Caco-2 (cell line): ENCODE data around the gene NFKB2. TPM values are rescaled to one million over a fixed set of nuclear protein-coding genes. Genes with fewer than 3 reads are reported as not detected.

Experiments used
- BruUV-seq: library from RNA; stranded (reverse); fragments of 400-500 nt; replicated peaks from 2 replicates; lab custom pipeline; 2021; lab: Mats Ljungman, UMichigan
- CTCF ChIA-PET: fragments of 300-600 bp; sonication (Branson Sonifier 250); formaldehyde crosslinking; loops from one replicate; lab custom pipeline; 2022; ENCODE audit warnings: antibody characterized with exemption; lab: Charles Lee
- POLR2A ChIA-PET: fragments of 300-600 bp; sonication (Branson Sonifier 250); formaldehyde crosslinking; loops from one replicate; lab custom pipeline; 2022; ENCODE audit warnings: antibody characterized with exemption; lab: Charles Lee
- DNase-seq, 2 experiments: peaks; one replicate each; pipeline versions ENCODE4 v3.0.0 to v3.0.0-alpha.2; 2020 to 2022
- H3K27me3 ChIP-seq: replicated peaks from 2 replicates; pipeline ENCODE4 v1.6.0; 2011; ENCODE audit warnings: low read length; ENCODE audit not compliant: control insufficient read depth, insufficient read depth
- H3K36me3 ChIP-seq: 2 replicates; pipeline ENCODE4 v1.5.1; 2011; ENCODE audit warnings: low read length; ENCODE audit not compliant: control insufficient read depth, insufficient read depth
- H3K4me1 ChIP-seq: fragments of 250-450 bp; sonication (Bioruptor Pico); 2 replicates; pipeline ENCODE4 v1.5.1; 2020; ENCODE audit warnings: mild to moderate bottlenecking
- H3K4me3 ChIP-seq: 2 replicates; pipeline ENCODE4 v1.5.1; 2011; ENCODE audit warnings: low read depth, mild to moderate bottlenecking, control low read depth, low read length
- H3K9me3 ChIP-seq: fragments of 250-450 bp; sonication (Bioruptor Pico); 2 replicates; pipeline ENCODE4 v1.5.1; 2020; ENCODE audit warnings: mild to moderate bottlenecking, moderate library complexity
- H3K27ac Mint-ChIP-seq: one replicate; pipeline ENCODE4 v1.8.0; 2022; ENCODE audit warnings: mixed read lengths; ENCODE audit not compliant: unreplicated experiment
- H3K27me3 Mint-ChIP-seq: one replicate; pipeline ENCODE4 v1.8.0; 2022; ENCODE audit warnings: mixed read lengths; ENCODE audit not compliant: insufficient read depth, unreplicated experiment
- H3K36me3 Mint-ChIP-seq: one replicate; pipeline ENCODE4 v1.8.0; 2022; ENCODE audit warnings: mild to moderate bottlenecking, mixed read lengths; ENCODE audit not compliant: insufficient read depth, unreplicated experiment
- H3K4me1 Mint-ChIP-seq: one replicate; pipeline ENCODE4 v1.8.0; 2022; ENCODE audit warnings: low read depth, mixed read lengths; ENCODE audit not compliant: unreplicated experiment
- H3K4me3 Mint-ChIP-seq: one replicate; pipeline ENCODE4 v1.8.0; 2022; ENCODE audit warnings: mild to moderate bottlenecking, moderate library complexity, mixed read lengths; ENCODE audit not compliant: unreplicated experiment
- H3K9me3 Mint-ChIP-seq: one replicate; pipeline ENCODE4 v1.8.0; 2022; ENCODE audit warnings: mixed read lengths; ENCODE audit not compliant: unreplicated experiment
- CTCF ChIP-seq, 2 experiments: fragments of 200-600 bp in 1 of 2; IDR thresholded peaks; 1 replicate in 1 of 2; 2 replicates in 1 of 2; pipeline versions ENCODE4 v1.5.1 to v1.8.0; 2011 to 2022; ENCODE audit warnings: antibody characterized with exemption in 1 of 2, control low read depth in 1 of 2, inconsistent platforms in 1 of 2, low read depth in 1 of 2, low read length in 1 of 2, mild to moderate bottlenecking in 1 of 2, moderate library complexity in 1 of 2; ENCODE audit not compliant: insufficient read depth in 1 of 2, severe bottlenecking in 1 of 2, unreplicated experiment in 1 of 2
- intact Hi-C: fragments of 100-400 bp; cut with micrococcal nuclease; formaldehyde crosslinking; loops from one replicate; pipeline ENCODE4 v1.10.0; 2022; ENCODE audit not compliant: unreplicated experiment
- total RNA-seq: library from RNA; stranded (reverse); gene quantifications from 2 replicates; pipeline ENCODE4 v1.2.3, GENCODE V29; 2022

NFKB2 gene
- total RNA-seq, 1 experiment from 2014 or later: 36.5 TPM

- no TSS peak for BruUV-seq
- Mint-ChIP-seq H3K9me3 (no peaks in the 10 kb centered on the region), H3K27ac (no peak overlapping the region), H3K4me3 (peak overlapping the region; percentile 17), H3K27me3 (peaks cover 16% of the 10 kb centered on the region), H3K4me1 (peaks cover under 1% of the 10 kb centered on the region), H3K36me3 (peaks cover 7% of the 10 kb centered on the region)
- Histone ChIP-seq H3K36me3 (no peaks in the 10 kb centered on the region), H3K9me3 (no peaks in the 10 kb centered on the region), H3K4me1 (peaks cover under 1% of the 10 kb centered on the region), H3K27me3 (no peaks in the 10 kb centered on the region), H3K4me3 (no peak overlapping the region)
- POLR2A ChIA-PET: interaction anchor here (1.0 kb wide), 1 partner anchor 12 kb away, joined by 6 read pairs; the partner anchor contains the start of gene NFKB2
- DNase-seq: no peak
- intact Hi-C loops: no loop called here
- CTCF ChIA-PET: interaction anchor here (0.6 to 1.6 kb wide), 2 partner anchors 56 to 178 kb away, joined by 4 to 8 read pairs; no protein-coding TSS in a partner anchor
- no peak for TF ChIP-seq CTCF (IDR thresholded peaks at IDR 0.05; ENCODE audit: insufficient read depth in 1 of 2, low read depth in 1 of 2, low read length in 1 of 2, severe bottlenecking in 1 of 2, unreplicated experiment in 1 of 2)
Observed at GRCh38 chr10:102407425-102408130, 12.1 kb downstream of the NFKB2 start.

- peaks cover 1% of the 10 kb centered on the region; the same call in 1 of the 2 replicates for H3K27me3 ChIP-seq
- no peaks in the 10 kb centered on the region for H3K36me3 ChIP-seq
- no peaks in the 10 kb centered on the region for H3K9me3 Mint-ChIP-seq
- no peaks in the 10 kb centered on the region for H3K4me1 Mint-ChIP-seq
- no peak for DNase-seq
- H3K27ac Mint-ChIP-seq: no peak overlapping the region
- intact Hi-C loops: no loop called here
- TF ChIP-seq CTCF (IDR thresholded peaks at IDR 0.05; ENCODE audit: insufficient read depth in 1 of 2, low read depth in 1 of 2, low read length in 1 of 2, severe bottlenecking in 1 of 2, unreplicated experiment in 1 of 2): no peak
- POLR2A ChIA-PET: no interaction called here
- H3K4me1 ChIP-seq: no peaks in the 10 kb centered on the region
- no peaks in the 10 kb centered on the region for H3K9me3 ChIP-seq
- H3K4me3 ChIP-seq: peak overlapping the region; percentile 49
- H3K4me3 Mint-ChIP-seq: peak overlapping the region; percentile 17
- peaks cover 7% of the 10 kb centered on the region for H3K36me3 Mint-ChIP-seq
- peaks cover 16% of the 10 kb centered on the region for H3K27me3 Mint-ChIP-seq
- no TSS peak for BruUV-seq
- CTCF ChIA-PET: no interaction called here
Observed at GRCh38 chr10:102408131-102408727, 12.7 kb downstream of the NFKB2 start.

GRCh38 chr10:102408728-102409603 lies 13.5 kb downstream of the NFKB2 start:
- Mint-ChIP-seq H3K27ac (no peak overlapping the region), H3K27me3 (peaks cover 16% of the 10 kb centered on the region)

More at GRCh38 chr10:102408728-102409603, 13.5 kb downstream of the NFKB2 start:
- BruUV-seq: no TSS peak
- peak overlapping the region; percentile 49 for H3K4me3 ChIP-seq
- intact Hi-C loops: no loop called here
- Mint-ChIP-seq H3K9me3 (no peaks in the 10 kb centered on the region), H3K36me3 (peaks cover 1% of the 10 kb centered on the region), H3K4me3 (peak overlapping the region; percentile 61), H3K4me1 (no peaks in the 10 kb centered on the region)
- CTCF ChIA-PET: interaction anchor here (0.7 to 1.4 kb wide), 3 partner anchors 13 to 24 kb away, joined by 4 to 6 read pairs (median 4); no protein-coding TSS in a partner anchor
- peaks cover 1% of the 10 kb centered on the region; the same call in 1 of the 2 replicates for H3K27me3 ChIP-seq
- H3K36me3 ChIP-seq: no peaks in the 10 kb centered on the region
- no peaks in the 10 kb centered on the region for H3K9me3 ChIP-seq
- DNase-seq: peak in 1 of 2 experiments; percentile 47
- no peaks in the 10 kb centered on the region for H3K4me1 ChIP-seq
- POLR2A ChIA-PET: no interaction called here
- TF ChIP-seq CTCF (IDR thresholded peaks at IDR 0.05; ENCODE audit: insufficient read depth in 1 of 2, low read depth in 1 of 2, low read length in 1 of 2, severe bottlenecking in 1 of 2, unreplicated experiment in 1 of 2): no peak
